SK-N-SH treated with all-trans-retinoic acid at 6 μM for 48 hours (cell line): ENCODE measurements around the gene PRMT7.

Source experiments
- ATAC-seq: fragments of 200-7000 bp; cut with Tn5 transposase; 3 replicates; pipeline ENCODE4 v1.9.1; 2020; ENCODE audit warnings: mild to moderate bottlenecking, moderate library complexity
- ARNTL ChIP-seq: fragments of 450-650 bp; formaldehyde crosslinking; IDR thresholded peaks from 2 replicates; pipeline ENCODE4 v1.5.0; 2020; ENCODE audit warnings: low read depth, mild to moderate bottlenecking, moderate library complexity, borderline replicate concordance
- BACH2 ChIP-seq: fragments of 250-450 bp; sonication (Bioruptor Pico); IDR thresholded peaks from 2 replicates; pipeline ENCODE4 v1.9.0; 2021; ENCODE audit warnings: mild to moderate bottlenecking, borderline replicate concordance
- CSDC2 ChIP-seq: fragments of 250-450 bp; sonication (Bioruptor Pico); IDR thresholded peaks from 2 replicates; pipeline ENCODE4 v1.5.0; 2020; ENCODE audit warnings: mild to moderate bottlenecking, moderate library complexity
- ESRRG ChIP-seq: fragments of 250-450 bp; sonication (Bioruptor Pico); IDR thresholded peaks from 2 replicates; pipeline ENCODE4 v1.6.1; 2021; ENCODE audit warnings: mild to moderate bottlenecking
- ISL1 ChIP-seq: fragments of 250-450 bp; sonication (Bioruptor Pico); IDR thresholded peaks from 2 replicates; pipeline ENCODE4 v2.1.2; 2022; ENCODE audit warnings: mild to moderate bottlenecking, moderate library complexity
- PPARA ChIP-seq: fragments of 250-450 bp; sonication (Bioruptor Pico); IDR thresholded peaks from 2 replicates; pipeline ENCODE4 v1.5.0; 2020; ENCODE audit warnings: mild to moderate bottlenecking, borderline replicate concordance
- RARB ChIP-seq: fragments of 250-450 bp; sonication (Bioruptor Pico); IDR thresholded peaks from 2 replicates; pipeline ENCODE4 v1.8.0; 2021; ENCODE audit warnings: mild to moderate bottlenecking, moderate library complexity
- SNAI2 ChIP-seq: fragments of 250-450 bp; sonication (Bioruptor Pico); IDR thresholded peaks from 2 replicates; pipeline ENCODE4 v1.5.0; 2020; ENCODE audit warnings: mild to moderate bottlenecking, moderate library complexity
- TCF4 ChIP-seq: fragments of 250-450 bp; sonication (Bioruptor Pico); IDR thresholded peaks from 2 replicates; pipeline ENCODE4 v1.8.0; 2021; ENCODE audit warnings: mild to moderate bottlenecking, moderate library complexity, borderline replicate concordance
- TOX ChIP-seq: fragments of 250-450 bp; sonication (Bioruptor Pico); IDR thresholded peaks from 2 replicates; pipeline ENCODE4 v1.8.0; 2021; ENCODE audit warnings: mild to moderate bottlenecking, moderate library complexity, borderline replicate concordance
- ZFP3 ChIP-seq: fragments of 250-450 bp; sonication (Bioruptor Pico); IDR thresholded peaks from 2 replicates; pipeline ENCODE4 v1.5.0; 2020; ENCODE audit warnings: mild to moderate bottlenecking, moderate library complexity
- ZNF565 ChIP-seq: fragments of 450-650 bp; formaldehyde crosslinking; conservative IDR thresholded peaks from 2 replicates; pipeline ENCODE4 v1.5.0; 2020; ENCODE audit warnings: low read depth, mild to moderate bottlenecking, moderate library complexity
- ZNF8 ChIP-seq: fragments of 450-650 bp; formaldehyde crosslinking; IDR thresholded peaks from 2 replicates; pipeline ENCODE4 v1.5.0; 2020; ENCODE audit warnings: mild to moderate bottlenecking, moderate library complexity
- TF ChIP-seq, protein P1 (sequence below): fragments of 250-450 bp; sonication (Bioruptor Pico); IDR thresholded peaks from 2 replicates; pipeline ENCODE4 v1.5.1; 2020; ENCODE audit warnings: low read depth, mild to moderate bottlenecking, moderate library complexity
- TF ChIP-seq, protein P2 (sequence below): fragments of 250-450 bp; sonication (Bioruptor Pico); IDR thresholded peaks from 2 replicates; pipeline ENCODE4 v1.5.0; 2020; ENCODE audit warnings: mild to moderate bottlenecking, moderate library complexity
- TF ChIP-seq, protein P3 (sequence below): fragments of 250-450 bp; sonication (Bioruptor Pico); IDR thresholded peaks from 2 replicates; pipeline ENCODE4 v1.8.0; 2021; ENCODE audit warnings: low read depth, mild to moderate bottlenecking, moderate library complexity, borderline replicate concordance
- TF ChIP-seq, protein P4 (sequence below): fragments of 250-450 bp; sonication (Bioruptor Pico); IDR thresholded peaks from 2 replicates; pipeline ENCODE4 v1.8.0; 2020; ENCODE audit warnings: mild to moderate bottlenecking, moderate library complexity, borderline replicate concordance
- TF ChIP-seq, protein P5 (sequence below): fragments of 250-450 bp; sonication (Bioruptor Pico); IDR thresholded peaks from 2 replicates; pipeline ENCODE4 v1.5.1; 2021; ENCODE audit warnings: mild to moderate bottlenecking, moderate library complexity

Gene PRMT7

DNA sequence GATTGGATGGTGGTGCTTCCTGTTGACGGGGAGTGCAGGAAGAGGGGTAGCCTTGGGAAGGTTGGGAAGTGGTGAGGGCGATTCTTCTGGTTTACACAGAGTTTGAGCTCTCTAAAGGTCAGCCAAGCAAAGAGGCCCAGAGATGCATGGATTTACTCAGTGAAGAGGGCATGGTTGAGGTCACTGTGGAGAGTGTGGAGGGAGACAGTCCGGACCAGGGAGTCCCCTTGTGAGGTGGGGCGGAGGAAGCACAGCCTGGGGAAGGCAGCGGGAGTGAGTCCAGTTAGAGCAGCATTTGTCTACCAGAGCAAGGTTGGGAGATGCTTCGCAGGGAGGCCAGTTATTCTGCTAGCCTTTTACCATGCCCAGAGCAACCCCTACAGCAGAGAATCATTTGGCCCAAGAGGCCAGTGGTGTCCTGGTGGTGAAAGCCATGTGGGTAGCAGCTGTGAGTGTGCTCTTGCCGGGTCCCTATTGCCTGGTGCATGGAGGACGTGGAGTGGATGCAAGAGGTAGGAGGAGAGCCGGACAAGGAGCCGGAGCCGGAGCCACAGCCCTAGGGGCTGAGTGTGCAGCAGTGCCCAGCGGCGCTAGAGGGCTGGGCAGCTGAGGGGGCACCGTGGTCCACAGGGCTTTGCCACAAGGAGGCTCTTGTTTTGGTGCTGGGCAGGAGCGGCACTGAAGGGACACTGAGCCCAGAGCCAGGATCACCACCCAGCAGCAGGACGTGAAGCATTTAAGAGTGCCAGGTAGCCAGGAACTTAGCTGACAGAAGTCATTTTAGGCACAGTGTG is 27.7 kb downstream of the PRMT7 start:
- no peak for ATAC-seq
- no peak for TF ChIP-seq TCF4 (CRISPR knock-in tag)
- TF ChIP-seq ESRRG (CRISPR knock-in tag): no peak
- no peak for TF ChIP-seq ISL1 (CRISPR knock-in tag)
- TF ChIP-seq, protein P1, sequence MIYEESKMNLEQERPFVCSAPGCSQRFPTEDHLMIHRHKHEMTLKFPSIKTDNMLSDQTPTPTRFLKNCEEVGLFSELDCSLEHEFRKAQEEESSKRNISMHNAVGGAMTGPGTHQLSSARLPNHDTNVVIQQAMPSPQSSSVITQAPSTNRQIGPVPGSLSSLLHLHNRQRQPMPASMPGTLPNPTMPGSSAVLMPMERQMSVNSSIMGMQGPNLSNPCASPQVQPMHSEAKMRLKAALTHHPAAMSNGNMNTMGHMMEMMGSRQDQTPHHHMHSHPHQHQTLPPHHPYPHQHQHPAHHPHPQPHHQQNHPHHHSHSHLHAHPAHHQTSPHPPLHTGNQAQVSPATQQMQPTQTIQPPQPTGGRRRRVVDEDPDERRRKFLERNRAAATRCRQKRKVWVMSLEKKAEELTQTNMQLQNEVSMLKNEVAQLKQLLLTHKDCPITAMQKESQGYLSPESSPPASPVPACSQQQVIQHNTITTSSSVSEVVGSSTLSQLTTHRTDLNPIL: no peak
- TF ChIP-seq, protein P2, sequence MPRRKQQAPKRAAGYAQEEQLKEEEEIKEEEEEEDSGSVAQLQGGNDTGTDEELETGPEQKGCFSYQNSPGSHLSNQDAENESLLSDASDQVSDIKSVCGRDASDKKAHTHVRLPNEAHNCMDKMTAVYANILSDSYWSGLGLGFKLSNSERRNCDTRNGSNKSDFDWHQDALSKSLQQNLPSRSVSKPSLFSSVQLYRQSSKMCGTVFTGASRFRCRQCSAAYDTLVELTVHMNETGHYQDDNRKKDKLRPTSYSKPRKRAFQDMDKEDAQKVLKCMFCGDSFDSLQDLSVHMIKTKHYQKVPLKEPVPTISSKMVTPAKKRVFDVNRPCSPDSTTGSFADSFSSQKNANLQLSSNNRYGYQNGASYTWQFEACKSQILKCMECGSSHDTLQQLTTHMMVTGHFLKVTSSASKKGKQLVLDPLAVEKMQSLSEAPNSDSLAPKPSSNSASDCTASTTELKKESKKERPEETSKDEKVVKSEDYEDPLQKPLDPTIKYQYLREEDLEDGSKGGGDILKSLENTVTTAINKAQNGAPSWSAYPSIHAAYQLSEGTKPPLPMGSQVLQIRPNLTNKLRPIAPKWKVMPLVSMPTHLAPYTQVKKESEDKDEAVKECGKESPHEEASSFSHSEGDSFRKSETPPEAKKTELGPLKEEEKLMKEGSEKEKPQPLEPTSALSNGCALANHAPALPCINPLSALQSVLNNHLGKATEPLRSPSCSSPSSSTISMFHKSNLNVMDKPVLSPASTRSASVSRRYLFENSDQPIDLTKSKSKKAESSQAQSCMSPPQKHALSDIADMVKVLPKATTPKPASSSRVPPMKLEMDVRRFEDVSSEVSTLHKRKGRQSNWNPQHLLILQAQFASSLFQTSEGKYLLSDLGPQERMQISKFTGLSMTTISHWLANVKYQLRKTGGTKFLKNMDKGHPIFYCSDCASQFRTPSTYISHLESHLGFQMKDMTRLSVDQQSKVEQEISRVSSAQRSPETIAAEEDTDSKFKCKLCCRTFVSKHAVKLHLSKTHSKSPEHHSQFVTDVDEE (CRISPR knock-in tag): no peak
- no peak for TF ChIP-seq RARB (CRISPR knock-in tag)

DNA sequence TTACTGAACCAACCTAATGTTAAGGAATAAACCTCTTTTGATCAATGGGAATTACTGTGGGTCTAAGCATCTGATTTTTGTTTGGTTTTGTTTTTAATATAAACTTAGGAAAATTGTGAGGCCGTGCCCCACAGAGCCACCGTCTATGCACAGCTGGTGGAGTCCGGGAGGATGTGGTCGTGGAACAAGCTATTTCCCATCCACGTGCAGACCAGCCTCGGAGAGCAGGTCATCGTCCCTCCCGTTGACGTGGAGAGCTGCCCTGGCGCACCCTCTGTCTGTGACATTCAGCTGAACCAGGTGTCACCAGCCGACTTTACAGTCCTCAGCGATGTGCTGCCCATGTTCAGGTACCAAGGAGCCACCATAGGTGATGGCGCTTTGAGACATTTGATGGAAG is 28.4 kb downstream of the PRMT7 start:
- ATAC-seq: no peak
- no peak for TF ChIP-seq ZFP3 (CRISPR knock-in tag)
- TF ChIP-seq, protein P3, sequence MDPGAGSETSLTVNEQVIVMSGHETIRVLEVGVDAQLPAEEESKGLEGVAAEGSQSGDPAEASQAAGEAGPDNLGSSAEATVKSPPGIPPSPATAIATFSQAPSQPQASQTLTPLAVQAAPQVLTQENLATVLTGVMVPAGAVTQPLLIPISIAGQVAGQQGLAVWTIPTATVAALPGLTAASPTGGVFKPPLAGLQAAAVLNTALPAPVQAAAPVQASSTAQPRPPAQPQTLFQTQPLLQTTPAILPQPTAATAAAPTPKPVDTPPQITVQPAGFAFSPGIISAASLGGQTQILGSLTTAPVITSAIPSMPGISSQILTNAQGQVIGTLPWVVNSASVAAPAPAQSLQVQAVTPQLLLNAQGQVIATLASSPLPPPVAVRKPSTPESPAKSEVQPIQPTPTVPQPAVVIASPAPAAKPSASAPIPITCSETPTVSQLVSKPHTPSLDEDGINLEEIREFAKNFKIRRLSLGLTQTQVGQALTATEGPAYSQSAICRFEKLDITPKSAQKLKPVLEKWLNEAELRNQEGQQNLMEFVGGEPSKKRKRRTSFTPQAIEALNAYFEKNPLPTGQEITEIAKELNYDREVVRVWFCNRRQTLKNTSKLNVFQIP (CRISPR knock-in tag): no peak
- TF ChIP-seq, protein P2 (CRISPR knock-in tag): no peak
- TF ChIP-seq CSDC2 (CRISPR knock-in tag): no peak
- TF ChIP-seq, all 23 proteins: peak for 0

DNA sequence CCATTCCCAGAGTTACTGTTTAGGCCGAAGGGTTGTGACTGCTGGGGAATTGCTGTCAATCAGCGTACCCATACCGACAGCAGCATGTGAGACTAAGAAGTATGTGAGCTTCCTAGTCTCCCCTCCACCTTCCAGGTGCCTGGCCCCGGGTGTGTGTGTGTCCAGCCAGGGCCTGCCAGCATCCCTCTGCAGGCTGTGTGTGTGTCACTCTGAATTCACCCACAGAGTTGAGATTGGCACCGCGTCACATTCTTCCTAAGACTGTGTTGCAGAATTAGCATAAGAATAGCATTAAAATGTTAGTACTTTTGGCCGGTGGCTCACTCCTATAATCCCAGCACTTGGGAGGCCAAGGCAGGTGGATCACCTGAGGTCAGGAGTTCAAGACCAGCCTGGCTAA is 31.8 kb downstream of the PRMT7 start:
- no peak for ATAC-seq
- TF ChIP-seq, protein P3 (CRISPR knock-in tag): no peak
- TF ChIP-seq, protein P4, sequence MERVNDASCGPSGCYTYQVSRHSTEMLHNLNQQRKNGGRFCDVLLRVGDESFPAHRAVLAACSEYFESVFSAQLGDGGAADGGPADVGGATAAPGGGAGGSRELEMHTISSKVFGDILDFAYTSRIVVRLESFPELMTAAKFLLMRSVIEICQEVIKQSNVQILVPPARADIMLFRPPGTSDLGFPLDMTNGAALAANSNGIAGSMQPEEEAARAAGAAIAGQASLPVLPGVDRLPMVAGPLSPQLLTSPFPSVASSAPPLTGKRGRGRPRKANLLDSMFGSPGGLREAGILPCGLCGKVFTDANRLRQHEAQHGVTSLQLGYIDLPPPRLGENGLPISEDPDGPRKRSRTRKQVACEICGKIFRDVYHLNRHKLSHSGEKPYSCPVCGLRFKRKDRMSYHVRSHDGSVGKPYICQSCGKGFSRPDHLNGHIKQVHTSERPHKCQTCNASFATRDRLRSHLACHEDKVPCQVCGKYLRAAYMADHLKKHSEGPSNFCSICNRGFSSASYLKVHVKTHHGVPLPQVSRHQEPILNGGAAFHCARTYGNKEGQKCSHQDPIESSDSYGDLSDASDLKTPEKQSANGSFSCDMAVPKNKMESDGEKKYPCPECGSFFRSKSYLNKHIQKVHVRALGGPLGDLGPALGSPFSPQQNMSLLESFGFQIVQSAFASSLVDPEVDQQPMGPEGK (CRISPR knock-in tag): no peak
- TF ChIP-seq ZNF565 (CRISPR knock-in tag): no peak
- TF ChIP-seq ZFP3 (CRISPR knock-in tag): no peak
- TF ChIP-seq, protein P5, sequence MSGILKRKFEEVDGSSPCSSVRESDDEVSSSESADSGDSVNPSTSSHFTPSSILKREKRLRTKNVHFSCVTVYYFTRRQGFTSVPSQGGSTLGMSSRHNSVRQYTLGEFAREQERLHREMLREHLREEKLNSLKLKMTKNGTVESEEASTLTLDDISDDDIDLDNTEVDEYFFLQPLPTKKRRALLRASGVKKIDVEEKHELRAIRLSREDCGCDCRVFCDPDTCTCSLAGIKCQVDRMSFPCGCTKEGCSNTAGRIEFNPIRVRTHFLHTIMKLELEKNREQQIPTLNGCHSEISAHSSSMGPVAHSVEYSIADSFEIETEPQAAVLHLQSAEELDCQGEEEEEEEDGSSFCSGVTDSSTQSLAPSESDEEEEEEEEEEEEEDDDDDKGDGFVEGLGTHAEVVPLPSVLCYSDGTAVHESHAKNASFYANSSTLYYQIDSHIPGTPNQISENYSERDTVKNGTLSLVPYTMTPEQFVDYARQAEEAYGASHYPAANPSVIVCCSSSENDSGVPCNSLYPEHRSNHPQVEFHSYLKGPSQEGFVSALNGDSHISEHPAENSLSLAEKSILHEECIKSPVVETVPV (CRISPR knock-in tag): no peak
- no peak for TF ChIP-seq SNAI2 (CRISPR knock-in tag)
- no peak for TF ChIP-seq ZNF8
- TF ChIP-seq TOX: no peak
- no peak for TF ChIP-seq ISL1 (CRISPR knock-in tag)
- no peak for TF ChIP-seq CSDC2 (CRISPR knock-in tag)
- TF ChIP-seq PPARA: no peak
- TF ChIP-seq BACH2 (CRISPR knock-in tag): no peak
- TF ChIP-seq ARNTL: no peak
- TF ChIP-seq, protein P1: no peak
